ENCODE data around the gene GLB1L. TPM values are rescaled to one million over a fixed set of nuclear protein-coding genes. Genes with fewer than 3 reads are reported as not detected.
A peak's percentile ranks its signal among the peaks of the same experiment; 100 is the strongest.

GLB1L gene
- total RNA-seq, 2 experiments from 2014 or later: 4.3 to 4.9 TPM

DNA sequence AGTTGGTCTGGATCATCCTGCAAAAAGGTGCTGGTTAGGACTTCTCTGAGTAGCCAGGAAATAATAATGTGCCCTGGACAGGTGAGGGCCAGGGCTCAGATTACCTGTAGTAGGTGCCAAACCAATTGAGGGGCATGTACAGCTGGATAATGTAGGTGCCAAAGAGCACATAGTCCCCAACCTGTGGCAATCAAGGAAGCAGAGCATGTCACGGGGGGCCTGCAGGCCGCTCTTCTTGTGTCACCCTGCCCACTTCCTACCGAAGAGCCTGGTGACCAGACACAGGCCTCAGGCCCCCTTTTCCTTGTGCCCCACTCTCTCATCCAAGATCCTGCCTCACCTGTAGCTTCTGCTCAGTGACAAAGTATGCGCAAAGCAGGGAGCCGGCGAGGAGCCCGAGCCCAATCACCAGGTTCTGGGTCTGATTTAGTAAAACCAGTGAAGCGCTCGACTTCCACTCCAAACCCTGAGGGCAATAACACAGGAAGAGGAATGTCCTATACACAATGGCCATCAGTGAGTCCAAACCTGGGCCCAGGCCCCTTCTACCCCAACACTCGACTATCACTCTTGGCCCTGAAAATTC lies 31.7 kb downstream of the GLB1L start:
- Mint-ChIP-seq H3K36me3 (peaks cover 23% of the 10 kb centered on the region), H3K27me3 (no peaks in the 10 kb centered on the region), H3K27ac (no peak overlapping the region), H3K4me1 (peaks cover 54% of the 10 kb centered on the region), H3K9me3 (ENCODE audit: low read depth) (no peaks in the 10 kb centered on the region), H3K4me3 (no peak overlapping the region)
- DNase-seq: no peak
- CTCF ChIA-PET: interaction anchor here (0.9 to 7.9 kb wide), 7 partner anchors 32 to 81 kb away, joined by 3 to 92 read pairs (median 20); partner anchors contain the start of genes CNPPD1, NHEJ1, SLC23A3 and TUBA4A
- no peak for ATAC-seq

GRCh38 chr2:219213026-219213415 lies 32.2 kb downstream of the GLB1L start:
- H3K4me3 Mint-ChIP-seq: no peak overlapping the region
- peaks cover 58% of the 10 kb centered on the region for H3K4me1 Mint-ChIP-seq
- ATAC-seq (no peak), DNase-seq (no peak)
- H3K27ac Mint-ChIP-seq: no peak overlapping the region
- no peaks in the 10 kb centered on the region for H3K27me3 Mint-ChIP-seq
- no peaks in the 10 kb centered on the region for H3K9me3 Mint-ChIP-seq (ENCODE audit: low read depth)
- H3K36me3 Mint-ChIP-seq: peaks cover 28% of the 10 kb centered on the region
- CTCF ChIA-PET: interaction anchor here (0.9 to 7.9 kb wide), 8 partner anchors 15 to 82 kb away, joined by 3 to 92 read pairs (median 14); partner anchors contain the start of genes CNPPD1, NHEJ1, SLC23A3 and TUBA4A

DNA sequence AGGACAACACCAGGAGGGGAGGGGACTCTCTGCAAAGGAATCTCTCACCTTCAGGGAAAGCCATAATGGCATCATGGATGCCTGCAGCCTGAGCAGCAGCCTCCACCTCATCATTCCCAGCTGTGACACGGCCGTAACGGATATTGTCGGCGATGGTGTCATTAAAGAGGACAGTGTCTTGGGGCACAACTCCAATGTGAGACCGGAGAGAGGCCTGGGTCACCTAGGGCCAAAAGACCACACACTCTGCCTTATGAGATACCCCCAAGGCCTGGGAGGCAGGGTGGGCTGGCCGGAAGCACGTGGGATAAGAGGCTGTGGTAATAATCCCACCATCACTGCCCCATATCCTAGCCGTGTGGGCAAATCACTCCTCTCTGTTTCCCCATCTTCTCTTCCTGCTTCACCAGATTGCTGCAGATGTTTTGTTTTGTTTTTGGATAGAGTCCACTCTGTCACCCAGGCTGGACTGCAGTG lies 34.3 kb downstream of the GLB1L start:
- no peak for ATAC-seq
- H3K36me3 Mint-ChIP-seq: peaks cover 26% of the 10 kb centered on the region
- H3K9me3 Mint-ChIP-seq (ENCODE audit: low read depth): no peaks in the 10 kb centered on the region
- DNase-seq: no peak
- peaks cover 58% of the 10 kb centered on the region for H3K4me1 Mint-ChIP-seq
- CTCF ChIA-PET: interaction anchor here (0.8 to 7.9 kb wide), 22 partner anchors 10 to 181 kb away, joined by 3 to 92 read pairs (median 6); partner anchors contain the start of genes ANKZF1, ATG9A, CNPPD1 and GLB1L
- no peak overlapping the region for H3K4me3 Mint-ChIP-seq
- no peaks in the 10 kb centered on the region for H3K27me3 Mint-ChIP-seq
- H3K27ac Mint-ChIP-seq: peak overlapping the region; percentile 93

DNA sequence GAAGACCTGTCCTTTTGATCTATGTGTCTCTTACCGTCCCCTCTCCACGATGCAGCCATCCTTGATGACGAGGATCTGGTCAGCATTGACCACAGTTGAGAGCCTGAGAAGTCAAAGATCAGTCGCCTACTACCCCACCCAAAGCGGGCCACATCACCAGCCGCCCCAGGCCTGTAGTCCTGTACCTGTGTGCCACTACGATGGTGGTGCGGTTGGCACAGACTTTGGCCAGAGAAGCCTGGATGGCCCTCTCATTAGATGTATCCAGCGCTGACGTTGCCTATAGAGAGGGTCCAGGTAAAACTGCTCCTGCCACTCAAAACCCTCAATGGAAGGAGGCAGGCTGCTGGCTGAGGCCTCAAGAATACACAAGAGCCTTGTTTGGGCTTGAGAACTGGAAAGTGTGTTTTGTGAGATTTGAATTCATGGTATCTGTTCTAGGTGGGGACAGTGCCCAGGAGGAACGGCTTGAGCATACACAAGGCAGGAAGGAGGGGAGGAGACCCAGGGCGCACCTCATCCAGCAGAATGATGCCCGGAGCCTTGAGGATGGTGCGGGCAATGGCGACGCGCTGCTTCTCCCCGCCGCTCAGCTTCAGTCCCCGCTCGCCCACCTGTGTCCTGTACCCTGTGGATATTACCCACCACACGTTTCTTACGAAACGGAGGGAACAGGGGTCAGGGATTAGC lies 34.9 kb downstream of the GLB1L start:
- Mint-ChIP-seq H3K27me3 (no peaks in the 10 kb centered on the region), H3K4me1 (peaks cover 60% of the 10 kb centered on the region), H3K4me3 (no peak overlapping the region), H3K9me3 (ENCODE audit: low read depth) (no peaks in the 10 kb centered on the region), H3K27ac (peak overlapping the region; percentile 93), H3K36me3 (peaks cover 26% of the 10 kb centered on the region)
- DNase-seq: no peak
- CTCF ChIA-PET: interaction anchor here (1.4 to 7.9 kb wide), 9 partner anchors 20 to 181 kb away, joined by 3 to 92 read pairs (median 19); partner anchors contain the start of genes ANKZF1, ATG9A, CNPPD1 and NHEJ1
- no peak for ATAC-seq

- ATAC-seq (no peak), DNase-seq (no peak)
- Mint-ChIP-seq H3K36me3 (peaks cover 27% of the 10 kb centered on the region), H3K27ac (peak overlapping the region; percentile 93), H3K4me3 (peak overlapping the region; percentile 81), H3K27me3 (no peaks in the 10 kb centered on the region), H3K9me3 (ENCODE audit: low read depth) (peaks cover under 1% of the 10 kb centered on the region), H3K4me1 (peaks cover 58% of the 10 kb centered on the region)
- CTCF ChIA-PET: interaction anchor here (1.2 to 6.9 kb wide), 7 partner anchors 29 to 86 kb away, joined by 3 to 65 read pairs (median 16); partner anchors contain the start of genes CNPPD1, DNAJB2 and SLC23A3
These were observed 35.7 kb downstream of the GLB1L start for GRCh38 chr2:219209236-219210195.

GRCh38 chr2:219207884-219208740 lies 37.1 kb downstream of the GLB1L start:
- ATAC-seq (no peak), DNase-seq (no peak)
- H3K4me3 Mint-ChIP-seq: peak overlapping the region; percentile 81
- H3K27ac Mint-ChIP-seq: peak overlapping the region; percentile 93
- CTCF ChIA-PET: interaction anchor here (1.0 to 6.9 kb wide), 8 partner anchors 27 to 87 kb away, joined by 3 to 65 read pairs (median 14); partner anchors contain the start of genes CNPPD1, DNAJB2 and SLC23A3
- no peaks in the 10 kb centered on the region for H3K27me3 Mint-ChIP-seq
- H3K36me3 Mint-ChIP-seq: peaks cover 27% of the 10 kb centered on the region
- peaks cover 56% of the 10 kb centered on the region for H3K4me1 Mint-ChIP-seq
- peaks cover 5% of the 10 kb centered on the region for H3K9me3 Mint-ChIP-seq (ENCODE audit: low read depth)

GRCh38 chr2:219207134-219207883 lies 37.9 kb downstream of the GLB1L start:
- ATAC-seq (no peak), DNase-seq (no peak)
- Mint-ChIP-seq H3K4me3 (peak overlapping the region; percentile 81), H3K27me3 (no peaks in the 10 kb centered on the region), H3K27ac (peak overlapping the region; percentile 93), H3K4me1 (peaks cover 56% of the 10 kb centered on the region), H3K36me3 (peaks cover 28% of the 10 kb centered on the region), H3K9me3 (ENCODE audit: low read depth) (peaks cover 5% of the 10 kb centered on the region)
- CTCF ChIA-PET: interaction anchor here (0.6 to 6.9 kb wide), 17 partner anchors 9 to 88 kb away, joined by 3 to 65 read pairs (median 7); partner anchors contain the start of genes ABCB6, CNPPD1, DNAJB2 and NHEJ1

- ATAC-seq (peak; percentile 95), DNase-seq (peak; percentile 96)
- CTCF ChIA-PET: interaction anchor here (0.6 to 6.9 kb wide), 15 partner anchors 10 to 89 kb away, joined by 3 to 65 read pairs (median 6); partner anchors contain the start of genes ABCB6, CNPPD1, DNAJB2 and NHEJ1
- Mint-ChIP-seq H3K36me3 (peaks cover 26% of the 10 kb centered on the region), H3K27me3 (no peaks in the 10 kb centered on the region), H3K4me1 (peaks cover 53% of the 10 kb centered on the region), H3K27ac (peak within 1 kb of the TSS; percentile 93), H3K4me3 (peak within 1 kb of the TSS; percentile 81), H3K9me3 (ENCODE audit: low read depth) (peaks cover 5% of the 10 kb centered on the region)
These were observed 38.7 kb downstream of the GLB1L start, which contains the start of gene ZFAND2B for GRCh38 chr2:219206328-219207133. Gene ZFAND2B (plus strand): TSS chr2:219206782. CDS start chr2:219206988, 206 bp downstream.

DNA sequence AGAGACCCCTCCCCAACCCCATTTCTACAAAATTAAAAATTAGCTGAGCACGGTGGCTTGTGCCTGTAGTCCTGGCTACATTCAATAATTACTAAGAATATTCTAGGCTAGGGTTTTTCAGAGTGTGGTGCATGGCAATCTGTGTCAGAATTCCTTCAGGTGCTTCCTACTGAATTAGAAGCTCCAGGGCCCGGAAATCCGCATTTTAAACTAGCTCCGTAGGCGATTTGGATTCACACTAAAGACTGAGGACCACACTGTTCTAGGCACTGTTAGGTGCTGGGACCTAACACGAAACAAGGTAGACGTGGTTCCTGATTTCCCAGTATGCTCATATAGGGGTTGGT lies 39.3 kb downstream of the GLB1L start:
- ATAC-seq (no peak), DNase-seq (no peak)
- peaks cover 49% of the 10 kb centered on the region for H3K4me1 Mint-ChIP-seq
- peak overlapping the region; percentile 93 for H3K27ac Mint-ChIP-seq
- H3K9me3 Mint-ChIP-seq (ENCODE audit: low read depth): peaks cover 6% of the 10 kb centered on the region
- H3K36me3 Mint-ChIP-seq: peaks cover 25% of the 10 kb centered on the region
- no peaks in the 10 kb centered on the region for H3K27me3 Mint-ChIP-seq
- H3K4me3 Mint-ChIP-seq: peak overlapping the region; percentile 81
- CTCF ChIA-PET: interaction anchor here (0.6 to 6.9 kb wide), 14 partner anchors 11 to 89 kb away, joined by 3 to 65 read pairs (median 6); partner anchors contain the start of genes ABCB6, CNPPD1, DNAJB2 and NHEJ1

GRCh38 chr2:219205165-219205538 lies 40.1 kb downstream of the GLB1L start:
- H3K4me1 Mint-ChIP-seq: peaks cover 47% of the 10 kb centered on the region
- H3K4me3 Mint-ChIP-seq: no peak overlapping the region
- DNase-seq (no peak), ATAC-seq (no peak)
- CTCF ChIA-PET: interaction anchor here (2.2 to 6.9 kb wide), 2 partner anchors 16 to 33 kb away, joined by 9 to 65 read pairs; partner anchors contain the start of gene SLC23A3
- H3K36me3 Mint-ChIP-seq: peaks cover 23% of the 10 kb centered on the region
- no peaks in the 10 kb centered on the region for H3K27me3 Mint-ChIP-seq
- H3K9me3 Mint-ChIP-seq (ENCODE audit: low read depth): peaks cover 8% of the 10 kb centered on the region
- no peak overlapping the region for H3K27ac Mint-ChIP-seq
